HG03342 (cell line): ENCODE data around the gene PSG6.
"Not testable (repeated sequence)": the region's sequence is repeated elsewhere in the genome, so short reads cannot be mapped to it uniquely, and the experiment has no call there.

ENCODE experiments used
- ATAC-seq: cut with Tn5 transposase; IDR thresholded peaks from one replicate; pipeline ENCODE4 v1.9.1; 2021; ENCODE audit warnings: mild to moderate bottlenecking, moderate library complexity; ENCODE audit not compliant: unreplicated experiment

PSG6 gene

GRCh38 chr19:42856866-42857543 lies 60.7 kb downstream of the PSG6 start:
- not testable (repeated sequence) for ATAC-seq

DNA sequence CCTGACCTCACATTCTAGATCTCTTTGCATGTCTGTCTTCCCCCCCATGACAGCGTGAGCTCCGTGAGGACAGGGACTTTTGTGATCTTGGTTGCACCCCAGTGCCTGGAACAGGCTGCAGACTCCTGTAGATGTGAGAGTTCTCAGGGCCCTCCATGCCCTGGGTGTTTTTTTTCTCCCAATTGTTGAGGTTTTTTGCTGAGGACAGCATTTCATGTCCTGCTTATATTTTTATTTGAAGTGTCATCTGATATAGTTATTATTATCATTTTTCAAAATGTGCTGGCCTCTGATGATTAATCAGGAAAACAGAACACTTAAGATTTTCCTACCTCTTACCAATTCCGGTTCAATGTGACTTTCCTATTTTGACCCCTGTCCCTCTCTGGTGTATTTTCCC lies 62.9 kb downstream of the PSG6 start:
- not testable (repeated sequence) for ATAC-seq

DNA sequence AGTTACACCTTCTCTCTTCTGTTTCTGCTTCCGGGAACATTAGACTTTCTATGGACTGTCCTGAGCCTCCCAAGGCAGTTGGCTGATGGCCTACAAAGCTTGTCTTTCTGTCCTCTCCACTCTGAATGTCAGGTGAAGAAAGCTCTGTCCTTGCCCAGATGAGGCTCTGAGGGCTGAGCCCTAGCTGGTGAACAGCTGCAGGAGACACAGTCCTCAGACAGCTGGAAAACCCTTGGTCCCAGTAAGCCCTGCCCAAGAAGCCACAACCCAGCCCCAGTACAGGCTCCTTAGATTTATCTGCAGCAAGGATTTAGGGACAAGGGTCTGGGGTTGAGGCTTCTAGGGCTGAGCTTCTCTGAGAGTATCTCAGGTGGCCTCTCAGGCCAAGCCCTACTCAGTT lies 64.5 kb downstream of the PSG6 start:
- ATAC-seq: not testable (repeated sequence)

DNA sequence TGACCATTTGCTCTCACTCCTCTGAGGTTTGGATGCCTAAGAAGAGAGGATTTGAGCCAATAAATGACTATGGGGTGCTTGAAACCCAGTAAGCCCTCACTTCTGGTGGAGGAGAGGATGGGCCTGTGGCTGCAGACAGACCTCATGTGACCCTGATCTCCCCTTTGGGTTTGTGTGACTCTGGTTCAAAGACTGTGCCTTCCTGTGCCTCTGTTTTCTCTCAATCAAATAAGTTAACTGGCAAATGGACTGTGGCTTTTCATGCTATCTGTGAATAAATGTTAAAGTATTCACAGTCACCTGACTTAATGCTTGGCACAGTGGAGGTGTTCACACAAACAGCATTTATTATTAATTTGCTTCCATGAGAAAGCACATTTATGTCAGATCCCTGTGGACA lies 64.9 kb downstream of the PSG6 start:
- ATAC-seq: not testable (repeated sequence)
